Measurements from ENCODE around the gene ERO1B.

Gene ERO1B

DNA sequence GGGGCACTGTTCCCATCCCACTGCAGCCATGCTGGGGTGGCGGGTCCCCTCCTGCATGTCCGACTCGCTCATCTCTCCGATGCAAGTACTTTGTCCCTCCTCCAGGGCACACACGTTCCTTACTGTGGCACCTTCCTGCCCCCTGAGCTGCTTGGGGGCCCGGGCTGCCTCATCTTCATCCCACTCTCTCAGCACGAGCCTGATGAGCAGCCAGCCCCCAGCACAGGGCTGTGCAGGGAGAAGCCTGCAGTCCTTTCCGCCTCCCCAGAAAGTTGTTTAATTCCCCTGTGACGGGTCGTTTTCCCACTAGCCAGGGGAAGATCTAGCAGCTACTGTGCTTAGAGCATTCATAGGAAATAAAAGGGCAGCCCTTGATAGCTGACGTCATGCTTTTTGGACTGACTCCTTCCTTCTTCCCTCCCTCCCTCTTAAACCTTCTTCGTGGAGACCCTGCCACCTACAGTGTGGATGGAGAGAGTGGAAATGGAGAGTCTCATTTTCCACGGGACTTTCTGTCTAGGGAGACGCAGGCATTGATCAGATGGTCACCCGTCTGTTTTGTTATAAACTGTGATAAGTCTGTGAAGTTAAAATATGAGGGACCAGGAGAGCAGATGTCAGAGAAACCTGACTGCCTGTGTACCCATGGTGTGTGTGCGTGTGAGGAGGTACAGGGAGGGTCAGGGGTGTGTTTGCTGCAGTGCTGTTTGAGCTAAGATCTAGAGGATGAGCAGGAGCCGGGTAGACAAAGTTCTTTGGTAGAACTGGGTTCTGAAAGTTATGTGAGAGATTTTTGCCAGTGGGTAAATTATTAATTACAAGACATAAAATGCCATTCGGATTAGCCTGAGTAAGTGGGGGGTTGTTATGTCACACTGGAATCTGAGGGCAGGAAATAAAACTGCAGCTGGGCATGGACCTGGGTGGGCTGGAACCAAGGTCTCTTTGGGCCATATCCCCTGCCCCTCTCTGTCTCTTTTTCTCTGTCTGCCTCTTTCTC is 105.1 kb downstream of the ERO1B start:
- no peak for DNase-seq

DNA sequence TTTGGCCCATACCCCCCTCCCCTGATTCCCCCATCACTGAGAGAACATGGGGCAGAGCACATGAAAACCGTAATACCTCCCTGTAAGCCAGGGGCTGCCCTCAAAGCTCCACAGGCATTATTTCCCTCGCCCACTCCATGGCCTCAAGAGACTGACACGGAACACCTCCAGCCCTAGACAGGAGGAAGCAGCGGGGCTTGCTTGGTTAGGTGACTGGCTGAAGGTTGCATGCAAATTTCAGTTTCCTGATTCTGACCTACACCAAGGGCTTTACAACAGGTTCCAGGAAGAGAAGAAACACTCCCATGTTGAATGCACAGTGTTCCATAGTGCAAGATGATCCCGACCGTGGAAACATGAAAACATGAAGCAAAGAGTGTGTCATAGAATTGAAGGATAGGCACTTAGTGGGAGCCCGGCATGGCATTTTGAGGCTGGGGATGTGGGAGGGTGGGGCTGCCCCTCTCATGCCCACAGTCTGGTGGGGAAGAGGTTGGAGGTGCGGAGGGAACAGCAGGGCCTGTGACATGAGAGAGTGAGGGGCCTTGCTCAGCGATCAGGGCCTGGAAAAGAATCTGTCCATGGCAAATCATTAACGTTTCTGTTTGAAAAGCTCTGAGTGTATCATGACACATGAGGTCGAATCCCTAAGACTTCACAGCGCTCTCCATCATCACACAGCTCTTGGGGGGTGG is 106.0 kb downstream of the ERO1B start:
- DNase-seq = no peak

DNA sequence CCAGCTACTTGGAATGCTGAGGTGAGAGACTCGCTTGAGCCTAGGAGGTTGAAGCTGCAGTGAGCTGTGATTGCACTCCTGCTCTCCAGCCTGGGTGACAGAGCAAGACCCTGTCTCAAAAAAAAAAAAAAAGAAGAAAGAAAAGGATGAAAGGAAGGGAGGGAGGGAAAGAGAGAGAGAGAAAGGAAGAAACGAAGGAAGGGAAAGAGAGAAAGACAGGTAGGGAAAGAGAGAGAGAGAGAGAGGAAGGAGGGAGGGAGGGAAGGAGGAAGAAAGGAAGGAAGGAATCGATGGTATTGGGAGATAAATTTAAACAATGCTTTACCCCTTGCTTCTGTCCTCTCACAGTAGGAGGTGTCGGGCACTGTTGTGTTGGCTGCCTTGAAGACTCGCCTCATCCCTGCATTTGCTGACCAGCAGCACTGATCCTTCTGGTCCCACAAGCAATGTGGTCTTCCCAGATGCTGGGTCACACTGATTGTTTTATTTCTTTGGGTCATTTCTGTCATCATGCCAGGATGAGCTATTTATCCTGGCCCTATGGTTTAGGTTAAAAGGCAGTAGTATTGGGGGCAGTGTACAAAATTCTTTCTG is 108.5 kb downstream of the ERO1B start:
- DNase-seq = no peak

DNA sequence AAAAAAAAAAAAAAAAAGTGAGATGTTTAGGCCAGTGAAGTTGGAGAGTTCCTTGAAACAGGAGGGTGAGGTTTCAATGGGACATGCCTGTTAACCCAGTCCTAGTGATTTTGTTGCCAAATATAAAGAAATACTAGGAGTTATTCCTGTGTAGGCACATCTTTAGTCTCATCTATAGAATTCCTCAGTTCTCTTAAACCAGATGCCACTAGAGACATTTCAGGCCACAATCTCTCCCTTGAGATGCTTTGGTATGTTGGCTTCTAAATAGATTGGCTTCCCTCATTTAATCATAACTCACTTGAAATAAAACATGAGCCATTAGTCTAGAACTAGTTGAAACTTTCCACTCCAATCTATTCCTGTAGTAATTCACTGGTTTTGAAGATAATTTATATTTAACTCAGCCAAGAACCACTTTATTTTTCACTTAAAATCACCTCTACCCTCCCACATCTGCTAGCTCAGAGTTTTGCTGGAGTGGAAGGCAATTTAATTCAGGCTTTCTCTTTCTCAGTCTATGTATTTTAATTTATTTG is 109.6 kb downstream of the ERO1B start:
- DNase-seq = no peak

DNA sequence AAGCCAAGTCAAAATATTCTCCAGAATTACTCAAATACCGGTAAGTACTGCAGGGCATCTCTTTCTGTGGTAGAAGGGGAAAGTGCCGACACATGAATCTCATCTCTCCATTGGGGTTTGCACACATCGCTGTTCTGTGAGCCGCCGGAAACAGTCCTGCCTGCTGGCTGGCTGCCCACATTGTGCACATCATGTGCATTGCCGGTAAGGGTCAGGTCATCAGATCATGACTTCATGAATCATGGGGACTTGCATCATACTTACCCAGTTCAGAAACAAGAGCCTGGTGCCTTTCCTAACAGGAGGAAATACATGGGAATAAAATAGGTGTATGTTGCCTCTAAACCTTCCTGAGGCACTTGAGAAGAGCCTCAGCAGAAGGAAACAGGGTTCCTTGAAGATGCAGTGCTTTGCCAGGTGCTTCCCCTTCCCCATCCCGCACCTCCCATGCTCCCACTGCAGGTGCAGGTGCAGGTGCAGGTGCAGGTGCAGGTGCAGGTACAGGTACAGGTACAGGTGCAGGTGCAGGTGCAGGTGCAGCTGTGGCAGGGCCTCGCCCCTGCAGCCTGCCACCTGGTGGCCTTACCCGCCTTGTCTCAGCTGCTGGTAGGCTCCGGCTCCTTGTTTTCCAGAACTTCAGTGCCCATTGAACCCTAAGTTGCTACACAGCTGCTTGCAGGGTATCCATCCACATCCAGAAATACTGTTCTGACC is 112.9 kb downstream of the ERO1B start:
- DNase-seq = no peak

DNA sequence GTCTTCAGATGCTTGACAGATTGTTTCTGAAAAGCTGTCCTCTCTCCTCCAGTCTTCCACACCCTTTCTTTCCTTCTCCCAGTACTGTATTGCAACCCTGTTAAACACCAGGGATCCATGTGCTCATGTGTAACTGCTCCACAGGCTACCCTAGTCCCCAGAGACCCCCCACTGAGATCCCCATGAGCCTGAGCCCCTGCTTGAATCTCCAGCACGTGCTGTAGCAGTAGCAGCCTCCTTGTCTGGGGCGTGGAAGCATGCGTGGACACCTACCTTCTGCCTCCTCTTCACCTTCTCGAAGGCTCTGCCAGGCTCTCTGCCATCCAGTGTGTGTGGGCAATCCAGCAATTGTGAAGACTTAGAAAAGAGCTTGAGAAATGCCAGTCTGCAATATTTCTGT is 114.2 kb downstream of the ERO1B start:
- no peak for DNase-seq

DNA sequence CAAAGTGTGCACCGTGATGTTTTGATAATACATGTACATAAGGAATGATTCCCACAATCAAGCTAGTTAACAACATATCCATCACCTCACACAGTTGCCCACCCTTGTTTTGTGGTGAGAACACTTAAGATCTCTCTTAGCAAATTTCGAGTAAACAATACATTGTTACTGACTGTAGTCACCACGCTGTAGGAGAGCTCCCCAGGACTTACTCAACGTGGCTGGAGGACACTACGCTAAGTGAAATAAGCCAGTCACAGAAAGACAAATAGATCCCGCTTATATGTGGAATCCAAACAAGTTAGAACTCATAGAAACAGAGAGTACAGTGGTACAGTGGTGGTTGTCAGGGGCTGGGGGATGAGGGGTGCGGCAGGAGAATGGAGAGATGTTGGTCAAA is 114.6 kb downstream of the ERO1B start:
- DNase-seq = no peak

DNA sequence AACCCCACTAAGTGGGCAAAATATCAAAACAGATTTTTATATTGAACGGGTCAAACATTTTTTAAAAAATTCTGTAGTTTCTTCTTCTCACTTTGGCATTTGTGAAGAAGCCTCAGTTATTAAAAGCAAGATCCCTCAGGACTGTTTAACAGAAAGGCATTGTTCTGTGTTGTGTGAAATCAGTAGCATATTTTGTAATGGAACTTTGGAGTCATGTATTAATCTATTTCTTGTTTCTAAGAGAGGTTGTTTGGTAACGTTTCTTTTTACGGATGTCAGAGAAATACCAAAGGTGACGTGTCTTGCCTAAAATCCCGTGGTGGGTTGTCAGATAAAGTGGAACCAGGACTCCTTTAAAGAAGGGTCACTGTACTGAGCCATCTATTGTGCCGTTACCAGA is 115.7 kb downstream of the ERO1B start:
- DNase-seq = no peak
